Inflammatory macrophage (primary cell): Measurements from ENCODE around the gene NPLOC4.
"Not testable (repeated sequence)": the region's sequence is repeated elsewhere in the genome, so short reads cannot be mapped to it uniquely, and the experiment has no call there.

ENCODE experiments used
- DNase-seq, 2 donors: peaks; one replicate each; pipeline ENCODE4 v3.0.0-alpha.2; 2020 to 2022

The NPLOC4 gene

DNA sequence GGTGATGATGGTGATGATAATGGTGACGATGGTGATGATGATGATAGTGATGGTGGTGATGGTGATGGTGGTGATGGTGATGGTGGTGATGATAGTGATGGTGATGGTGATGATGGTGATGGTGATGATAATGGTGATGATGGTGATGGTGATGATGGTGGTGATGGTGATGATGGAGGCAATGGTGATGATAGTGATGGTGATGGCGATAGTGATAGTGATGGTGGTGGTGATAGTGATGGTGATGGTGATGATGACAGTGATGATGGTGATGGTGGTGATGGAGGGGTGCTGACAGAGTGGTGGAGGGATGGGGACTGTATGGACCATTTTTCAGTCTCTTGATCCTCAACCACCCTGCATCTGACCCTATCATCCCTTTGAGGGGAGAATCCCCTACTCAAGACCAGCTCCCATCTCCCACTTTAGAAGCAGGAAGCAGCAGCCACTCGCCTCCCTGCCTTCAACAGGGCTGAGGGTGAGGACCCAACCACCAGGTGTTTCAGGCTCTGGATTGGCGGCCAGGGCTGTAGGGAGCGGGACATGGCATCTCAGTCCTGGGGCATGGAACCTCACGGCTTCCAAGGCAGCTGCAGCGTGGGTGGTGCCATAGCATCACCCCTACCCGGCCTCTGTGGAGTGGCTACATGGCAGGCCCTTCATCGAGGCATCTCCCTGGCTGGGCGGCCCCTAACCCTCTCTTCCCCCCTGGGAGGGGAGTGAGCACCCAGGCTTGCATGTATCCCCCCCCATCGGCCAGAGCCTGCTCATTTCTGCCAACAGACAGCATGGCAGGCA lies 104.2 kb downstream of the NPLOC4 start:
- DNase-seq = no peak

DNA sequence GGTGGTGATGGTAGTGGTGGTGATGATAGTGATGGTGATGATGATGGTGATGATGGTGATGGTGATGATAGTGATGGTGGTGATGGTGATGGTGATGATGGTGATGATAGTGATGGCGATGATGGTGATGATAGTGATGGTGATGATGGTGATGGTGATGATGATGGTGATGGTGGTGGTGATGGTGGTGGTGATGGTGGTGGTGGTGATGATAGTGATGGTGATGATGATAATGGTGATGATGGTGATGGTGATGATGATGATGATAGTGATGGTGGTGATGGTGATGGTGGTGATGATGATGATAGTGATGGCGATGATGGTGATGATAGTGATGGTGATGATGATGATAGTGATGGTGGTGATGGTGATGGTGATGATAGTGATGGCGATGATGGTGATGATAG lies 104.9 kb downstream of the NPLOC4 start:
- not testable (repeated sequence) for DNase-seq

DNA sequence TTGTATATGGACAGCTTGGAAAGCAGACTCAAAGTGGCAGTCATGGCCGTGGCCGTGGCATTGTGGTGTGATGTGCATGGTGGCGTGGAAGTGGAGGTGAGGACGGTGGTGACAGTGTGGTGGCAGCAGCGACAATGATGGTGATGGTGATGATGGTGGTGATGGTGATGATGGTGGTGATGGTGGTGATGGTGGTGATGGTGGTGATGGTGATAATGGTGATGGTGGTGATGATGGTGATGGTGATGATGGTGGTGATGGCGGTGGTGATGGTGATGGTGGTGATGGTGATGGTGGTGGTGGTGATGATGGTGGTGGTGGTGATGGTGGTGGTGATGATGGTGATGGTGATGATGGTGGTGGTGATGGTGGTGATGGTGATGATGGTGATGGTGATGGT lies 105.9 kb downstream of the NPLOC4 start:
- not testable (repeated sequence) for DNase-seq

GRCh38 chr17:81529437-81529803 lies 107.5 kb downstream of the NPLOC4 start:
- DNase-seq = no peak

GRCh38 chr17:81528651-81529436 lies 108.1 kb downstream of the NPLOC4 start:
- DNase-seq = no peak

DNA sequence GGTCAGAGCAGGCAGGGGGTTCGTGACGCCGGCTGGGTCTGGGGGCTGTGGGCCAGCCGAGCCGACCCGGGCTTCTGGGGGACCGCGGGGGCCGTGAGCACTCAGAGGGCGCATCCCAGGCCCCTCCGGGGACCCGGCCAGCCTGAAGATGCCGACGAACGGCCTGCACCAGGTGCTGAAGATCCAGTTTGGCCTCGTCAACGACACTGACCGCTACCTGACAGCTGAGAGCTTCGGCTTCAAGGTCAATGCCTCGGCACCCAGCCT lies 108.6 kb downstream of the NPLOC4 start:
- no peak for DNase-seq

GRCh38 chr17:81527591-81528383 lies 109.1 kb downstream of the NPLOC4 start, which contains the start of gene FSCN2:
Gene FSCN2, plus strand, starts transcription at chr17:81528377. Its CDS starts 155 bp downstream, at chr17:81528532.
- no peak for DNase-seq

DNA sequence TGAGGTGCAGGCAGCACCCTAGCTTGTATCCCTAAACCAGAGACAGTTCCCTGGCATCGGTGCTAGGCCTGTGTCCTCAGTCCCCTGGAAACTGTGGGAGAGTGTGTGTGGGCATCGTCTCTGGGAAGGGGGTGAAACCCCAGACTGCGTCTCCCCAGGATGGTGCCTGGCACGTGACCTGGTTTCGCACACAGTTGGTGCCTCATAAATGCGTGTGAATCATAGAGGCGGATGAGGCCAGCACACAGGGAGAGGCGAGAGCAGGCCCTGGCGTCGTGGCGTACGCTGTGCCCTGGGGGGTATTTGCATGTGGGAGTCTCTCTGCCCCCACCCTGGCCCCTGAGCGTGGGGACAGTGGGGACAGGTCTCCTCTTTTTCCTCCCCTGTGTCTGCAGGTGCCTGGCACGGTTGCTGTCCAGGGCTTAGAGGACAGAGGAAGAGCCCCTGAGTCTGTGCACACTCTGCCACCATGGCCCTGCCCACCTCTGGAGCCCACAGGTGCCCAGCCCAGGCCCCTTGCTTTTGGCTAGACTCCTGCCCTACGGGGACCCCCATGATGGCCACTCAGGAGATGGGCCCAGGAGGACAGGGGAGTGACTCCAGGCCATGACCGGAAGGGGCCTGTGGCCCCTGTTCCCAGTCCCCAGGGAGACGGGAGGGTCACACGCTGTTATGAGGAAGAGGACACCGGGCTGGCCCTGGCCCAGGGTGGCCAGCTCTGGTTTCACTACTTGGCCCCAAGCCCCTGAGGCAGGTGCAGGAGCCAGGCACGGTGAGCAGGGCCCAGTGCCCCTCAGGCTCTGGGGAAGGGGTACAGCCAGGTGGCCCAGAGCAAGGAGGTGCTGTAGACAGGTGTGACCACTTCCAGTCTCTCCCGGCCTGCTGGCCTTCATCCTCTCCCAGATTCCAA lies 110.0 kb downstream of the NPLOC4 start:
- DNase-seq = no peak

DNA sequence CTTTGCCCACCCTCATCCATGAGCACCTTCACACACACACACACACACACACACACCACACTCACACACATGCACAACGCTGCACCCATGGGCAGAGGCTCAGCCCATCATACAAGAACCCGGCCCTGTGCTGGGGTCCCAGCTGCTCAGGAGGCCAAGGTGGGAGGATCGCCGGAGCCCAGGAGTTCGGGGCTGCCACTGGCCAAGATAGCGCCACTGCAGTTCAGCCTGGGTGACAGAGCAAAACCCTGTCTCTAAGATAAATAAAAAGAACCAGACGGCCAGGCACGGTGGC lies 112.1 kb downstream of the NPLOC4 start:
- no peak for DNase-seq

DNA sequence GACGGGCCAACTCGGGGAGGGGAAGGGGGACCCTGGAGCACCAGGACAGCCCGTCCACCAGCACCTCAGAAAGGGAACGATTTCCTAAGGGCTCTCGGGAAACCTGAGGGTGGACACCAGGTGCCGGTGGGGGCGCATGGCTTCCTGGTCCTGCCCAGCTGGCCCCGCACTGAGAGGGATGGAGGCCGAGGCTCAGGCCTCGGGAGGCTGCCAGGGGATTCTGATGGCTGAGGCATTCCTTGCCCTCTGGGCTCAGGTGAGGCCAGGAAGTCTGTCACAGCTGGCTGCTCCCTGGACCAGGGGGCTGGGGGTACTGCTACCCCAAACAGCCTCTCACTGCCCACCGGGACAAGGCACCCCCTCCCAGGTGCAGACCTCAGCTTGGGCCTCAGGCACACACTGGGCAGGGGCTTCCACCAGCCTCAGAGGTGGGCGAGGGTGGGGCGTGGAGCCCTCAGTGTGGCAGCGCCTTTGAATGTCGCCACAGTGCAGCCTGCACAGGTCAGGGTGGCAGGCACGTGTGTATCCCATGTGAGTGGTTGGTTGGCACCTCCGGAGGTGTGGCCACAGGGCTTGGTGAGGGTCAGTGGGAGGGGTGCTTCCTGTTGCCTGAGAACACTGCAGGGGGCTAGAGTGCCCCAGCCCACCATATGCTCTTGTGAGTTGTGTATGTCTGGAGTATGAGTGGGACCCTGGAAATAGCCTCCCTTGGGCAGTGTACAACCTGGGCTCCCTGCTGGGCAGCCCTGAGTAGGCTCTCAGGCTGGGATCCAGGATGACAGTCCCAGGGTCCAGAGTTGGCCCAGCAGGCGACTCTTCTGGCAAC lies 112.7 kb downstream of the NPLOC4 start:
- no peak for DNase-seq

DNA sequence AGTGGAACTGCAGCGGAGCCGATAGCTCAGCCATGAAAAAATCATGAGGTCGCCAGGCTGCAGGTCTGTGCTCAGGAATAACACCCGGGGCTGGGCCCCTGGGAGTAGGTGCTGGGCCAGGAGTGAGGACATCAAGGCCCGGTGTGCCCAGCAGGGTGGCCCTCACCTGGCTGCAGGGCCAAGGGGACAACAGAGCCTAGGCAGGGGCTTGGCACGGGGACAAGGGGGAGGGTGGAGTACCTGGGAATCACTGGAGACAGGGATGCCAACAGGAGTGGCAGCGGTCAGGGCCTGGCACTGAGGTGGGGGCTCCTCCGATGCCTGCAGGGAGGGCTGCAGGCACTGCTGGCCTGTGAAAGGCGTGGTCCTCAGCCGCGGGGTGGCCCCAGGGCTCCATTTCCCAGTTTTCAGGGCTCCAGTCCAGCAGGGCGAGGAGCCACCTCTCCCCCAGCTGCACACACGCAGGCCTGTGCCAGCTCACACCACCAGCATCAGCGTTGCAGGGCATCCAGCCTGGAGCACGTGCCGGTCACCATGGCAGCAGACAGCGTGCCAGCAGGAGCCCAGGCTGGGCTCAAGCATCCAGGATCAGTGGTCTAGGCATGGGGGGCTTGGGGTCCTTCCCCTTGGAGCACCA lies 113.4 kb downstream of the NPLOC4 start:
- no peak for DNase-seq

DNA sequence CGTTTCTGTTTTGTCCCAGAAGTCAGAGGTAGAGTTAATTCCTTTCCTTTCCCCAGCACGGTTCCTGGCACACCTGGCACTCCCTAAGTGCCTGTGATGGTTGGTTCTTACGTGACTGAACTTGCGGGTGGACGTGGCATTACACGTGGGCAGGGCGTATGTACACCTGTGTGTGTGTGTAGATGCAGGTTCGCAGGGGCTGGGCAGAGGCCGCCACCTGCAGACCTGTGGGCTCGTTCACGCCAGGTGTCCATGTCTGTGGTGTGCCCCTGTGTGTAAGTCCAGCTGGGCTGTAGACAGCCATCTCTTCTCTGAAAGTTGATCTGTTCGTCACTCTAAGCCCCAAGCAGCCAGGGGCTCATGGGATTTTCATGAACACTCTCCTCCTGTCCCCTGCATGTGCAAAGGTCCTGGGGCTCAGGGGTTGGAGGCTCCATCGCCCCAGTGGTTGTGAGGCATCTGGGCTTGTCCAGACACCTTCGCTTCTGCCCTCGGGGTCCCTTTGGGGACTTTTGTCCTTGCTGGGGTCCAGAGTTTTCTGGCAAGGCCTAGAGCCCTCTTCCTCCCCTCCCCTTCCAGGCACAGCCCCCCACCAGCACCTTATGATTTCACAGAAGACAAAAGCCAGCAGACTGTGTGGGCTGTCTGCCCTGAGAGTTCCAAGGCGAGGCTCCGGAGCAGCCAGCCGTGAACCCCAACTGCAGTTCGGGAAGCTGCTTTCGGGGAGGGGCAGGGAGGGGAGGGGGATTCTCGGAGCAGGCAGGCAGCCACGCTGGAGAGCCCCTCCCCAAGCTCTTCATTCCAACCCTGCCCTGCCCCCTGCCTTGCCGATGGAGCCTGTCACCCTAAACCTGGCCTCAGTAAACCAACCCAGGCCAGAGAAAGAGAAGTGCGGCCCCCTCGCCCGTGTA lies 114.2 kb downstream of the NPLOC4 start:
- peak in 1 of 2 donors; percentile 42 for DNase-seq

DNA sequence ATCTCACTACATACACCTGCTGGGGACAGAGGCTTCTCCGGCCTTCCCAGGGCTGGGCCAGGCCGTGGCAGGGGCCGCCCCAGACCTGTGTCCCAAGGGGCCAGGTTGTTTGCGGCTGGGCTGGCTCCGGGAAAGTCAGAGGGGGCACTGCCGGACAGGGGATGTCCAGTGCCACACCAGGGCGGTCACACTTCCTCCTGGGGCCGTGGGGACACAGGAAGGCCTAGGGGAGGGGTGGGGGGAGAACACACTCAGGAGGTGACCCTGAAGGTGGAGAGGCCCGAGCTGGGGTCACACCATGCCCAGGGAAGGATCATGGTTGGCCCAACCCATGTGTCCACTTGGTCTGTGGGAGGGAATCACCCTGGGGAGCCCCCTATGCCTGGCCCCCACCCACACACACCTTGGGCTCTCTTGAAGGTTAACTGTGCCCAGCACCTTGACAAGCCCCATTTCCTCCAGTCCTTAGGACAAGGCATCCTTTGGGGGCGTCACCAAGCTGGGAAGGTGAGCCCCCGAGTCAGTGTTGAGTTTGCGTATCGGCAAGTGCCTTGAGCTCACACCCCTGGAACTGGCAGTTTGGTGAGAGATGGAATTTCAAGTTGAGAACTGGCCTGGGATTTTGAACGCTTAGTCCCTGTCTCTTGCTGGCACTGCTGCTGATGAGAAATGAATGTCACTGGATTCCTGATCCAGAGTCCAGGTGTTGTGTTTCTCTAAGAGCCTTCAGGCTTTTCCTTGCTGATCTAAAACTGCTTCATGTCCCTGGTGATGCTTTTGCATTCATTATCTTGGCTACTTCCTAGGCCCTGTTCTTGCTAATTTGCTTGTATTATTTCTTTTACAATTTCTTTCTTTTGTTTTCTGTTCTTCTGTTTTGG lies 116.7 kb downstream of the NPLOC4 start:
- no peak for DNase-seq

DNA sequence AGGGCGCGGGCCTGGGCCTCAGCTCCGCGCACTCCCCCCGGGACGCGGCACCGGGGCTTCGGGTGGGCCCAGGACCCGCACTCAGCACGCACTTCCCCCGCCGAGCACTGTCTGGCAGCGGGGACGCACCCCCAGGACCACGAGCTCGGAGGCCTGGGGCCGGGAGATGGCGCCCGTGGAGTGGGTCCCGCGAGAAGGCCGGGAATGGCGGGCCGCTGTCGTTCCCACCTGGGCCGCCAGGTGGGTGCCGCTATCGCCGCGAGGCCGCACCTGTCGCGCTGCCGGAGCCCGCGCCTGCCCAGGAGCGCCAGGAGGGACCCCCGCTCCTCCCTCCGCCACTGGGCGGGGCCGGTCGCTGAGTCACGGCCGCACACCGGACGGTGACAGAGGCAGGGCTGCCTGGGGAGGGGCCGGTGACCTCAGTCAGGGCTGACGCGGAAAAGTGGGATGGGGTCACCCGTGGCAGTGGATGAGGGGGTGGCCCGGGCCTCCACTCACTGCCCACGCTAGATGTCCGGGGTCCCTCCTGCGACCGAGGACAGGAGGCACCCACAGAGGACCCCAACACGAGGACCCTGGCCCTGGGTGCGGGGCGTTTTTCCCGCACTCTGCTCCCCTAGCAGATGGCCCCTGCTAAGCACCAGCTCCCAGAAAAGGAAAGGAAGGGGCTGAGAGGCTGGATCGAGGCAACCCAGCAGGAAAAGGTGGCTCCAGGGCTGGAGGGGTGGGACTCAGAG lies 117.5 kb downstream of the NPLOC4 start:
- DNase-seq = peak in 1 of 2 donors; percentile 35

DNA sequence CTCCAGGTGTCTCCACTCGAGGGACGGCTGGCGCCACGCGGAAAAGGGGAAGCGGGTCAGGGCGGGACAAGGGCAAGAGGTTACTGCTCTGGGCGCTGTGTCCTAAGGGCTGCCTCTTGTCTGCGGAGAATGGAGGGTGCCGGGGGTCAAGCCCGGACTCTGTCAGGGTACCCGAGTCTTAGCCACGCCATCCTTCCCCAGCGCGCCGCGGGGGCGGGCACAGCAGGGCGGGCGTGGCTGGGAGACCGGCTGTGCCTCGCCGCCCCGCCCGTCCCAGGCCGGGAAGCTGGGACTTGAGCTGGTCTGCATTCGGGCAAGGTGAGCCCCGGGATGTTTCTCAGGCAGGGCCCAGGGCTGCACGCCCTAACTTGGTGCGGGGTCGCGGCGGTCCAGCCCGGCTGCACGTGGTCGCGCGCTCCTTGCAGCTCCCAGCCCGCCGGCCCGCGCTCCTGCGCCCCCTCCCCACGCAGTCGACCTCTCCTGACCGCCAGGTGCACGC lies 118.1 kb downstream of the NPLOC4 start:
- DNase-seq = peak; percentile 37

DNA sequence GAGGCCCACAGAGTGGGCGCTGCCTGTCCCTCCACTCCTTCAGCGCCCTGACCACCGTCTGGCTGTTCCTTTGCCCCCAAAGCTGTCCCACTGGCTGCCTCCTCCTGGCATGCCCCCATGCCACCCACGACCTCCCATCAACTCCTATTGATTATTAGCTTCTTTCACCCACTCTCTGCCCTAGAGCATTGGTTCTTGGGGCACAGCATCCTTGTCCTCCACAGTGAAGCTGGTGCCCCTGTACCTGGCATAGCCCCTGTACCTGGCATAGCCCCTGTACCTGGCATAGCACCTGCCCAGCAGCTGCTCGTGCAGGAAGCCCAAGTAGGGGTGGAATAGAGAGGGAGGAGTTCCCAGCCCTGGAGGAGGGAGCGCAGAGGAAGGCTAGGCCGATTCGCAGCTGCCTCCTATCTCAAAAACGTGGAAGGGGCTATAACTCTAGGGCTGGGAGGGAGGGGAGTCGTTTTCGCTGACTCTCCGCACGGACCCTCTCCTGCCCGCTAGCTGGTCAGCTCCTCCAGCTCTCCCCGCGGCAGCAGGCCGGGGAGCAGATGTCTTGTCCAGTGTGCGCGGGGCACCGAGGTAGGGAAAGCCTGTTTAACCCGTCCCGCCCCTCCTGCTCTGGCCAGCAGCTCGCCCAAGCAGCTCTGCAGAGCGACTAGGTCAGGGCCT lies 118.7 kb downstream of the NPLOC4 start:
- no peak for DNase-seq
